Measurements from ENCODE around the gene GAREM1.

DNA sequence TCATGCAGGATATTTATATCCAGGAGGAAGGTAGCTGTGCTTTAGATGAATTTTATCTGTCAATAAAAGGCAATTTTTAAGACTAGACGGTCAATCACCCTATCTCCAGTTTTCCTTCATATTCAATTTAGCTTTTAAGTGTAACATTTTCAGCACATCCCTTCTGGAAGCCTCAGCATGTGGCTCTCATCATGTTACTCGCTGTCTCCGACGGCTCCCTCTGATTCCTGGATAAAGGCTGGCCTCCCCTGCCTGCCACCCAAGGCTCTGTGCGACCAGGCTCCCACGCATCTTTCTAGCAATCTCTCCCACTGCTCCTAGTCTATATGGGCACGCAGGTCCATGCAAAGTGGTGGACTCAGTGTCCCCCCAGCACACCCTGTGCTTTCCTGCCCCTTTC, 196.4 kb downstream of the GAREM1 start:
- TF ChIP-seq POLR2AphosphoS5 (IDR thresholded peaks at IDR 0.05) (no peak), POLR2A (IDR thresholded peaks at IDR 0.05) (no peak), CTCF (IDR thresholded peaks at IDR 0.05) (no peak)
